ENCODE results near the gene NVL.

GRCh38 chr1:224273641-224274040 is 56.3 kb downstream of the NVL start:
- TF ChIP-seq, protein P1, sequence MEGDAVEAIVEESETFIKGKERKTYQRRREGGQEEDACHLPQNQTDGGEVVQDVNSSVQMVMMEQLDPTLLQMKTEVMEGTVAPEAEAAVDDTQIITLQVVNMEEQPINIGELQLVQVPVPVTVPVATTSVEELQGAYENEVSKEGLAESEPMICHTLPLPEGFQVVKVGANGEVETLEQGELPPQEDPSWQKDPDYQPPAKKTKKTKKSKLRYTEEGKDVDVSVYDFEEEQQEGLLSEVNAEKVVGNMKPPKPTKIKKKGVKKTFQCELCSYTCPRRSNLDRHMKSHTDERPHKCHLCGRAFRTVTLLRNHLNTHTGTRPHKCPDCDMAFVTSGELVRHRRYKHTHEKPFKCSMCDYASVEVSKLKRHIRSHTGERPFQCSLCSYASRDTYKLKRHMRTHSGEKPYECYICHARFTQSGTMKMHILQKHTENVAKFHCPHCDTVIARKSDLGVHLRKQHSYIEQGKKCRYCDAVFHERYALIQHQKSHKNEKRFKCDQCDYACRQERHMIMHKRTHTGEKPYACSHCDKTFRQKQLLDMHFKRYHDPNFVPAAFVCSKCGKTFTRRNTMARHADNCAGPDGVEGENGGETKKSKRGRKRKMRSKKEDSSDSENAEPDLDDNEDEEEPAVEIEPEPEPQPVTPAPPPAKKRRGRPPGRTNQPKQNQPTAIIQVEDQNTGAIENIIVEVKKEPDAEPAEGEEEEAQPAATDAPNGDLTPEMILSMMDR (IDR thresholded peaks at IDR 0.05 in 8 of 11, conservative IDR thresholded peaks at IDR 0.05 in 3 of 11) = no peak
- TF ChIP-seq POLR2A (IDR thresholded peaks at IDR 0.05) = no peak
